NCI-H2081 treated with DMSO at 0.1 percent for 48 hours (cell line): ENCODE results near the gene TNIP1.

Experiments used
- DNase-seq: peaks from one replicate; lab custom pipeline; 2025; lab: John Stamatoyannopoulos, UW

TNIP1 gene

DNA sequence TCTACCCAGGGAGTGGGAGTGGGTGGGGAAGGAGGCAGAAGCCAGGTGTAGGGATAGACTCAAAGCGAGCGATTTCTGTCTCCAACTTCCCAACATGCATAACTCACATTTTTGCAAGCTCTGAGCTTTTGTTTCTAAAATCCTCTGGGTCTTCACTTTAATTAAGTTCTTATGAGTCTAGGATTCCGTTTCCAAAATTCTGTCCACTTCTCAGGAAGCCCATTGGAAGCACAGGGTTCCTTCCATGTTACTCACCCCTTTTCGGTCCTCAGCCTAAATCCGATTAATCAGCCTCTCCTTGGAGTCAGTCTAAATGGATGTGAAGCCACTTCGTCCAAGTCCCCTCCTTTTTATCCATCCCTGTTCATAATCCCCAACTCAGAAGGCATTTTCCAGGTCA is 59.1 kb downstream of the TNIP1 start:
- no peak for DNase-seq

GRCh38 chr5:151020304-151021110 is 60.3 kb downstream of the TNIP1 start, which contains the start of gene GPX3:
TSS of gene GPX3 (plus strand) at chr5:151020591. CDS start at chr5:151020655, 64 bp downstream.
- no peak for DNase-seq

DNA sequence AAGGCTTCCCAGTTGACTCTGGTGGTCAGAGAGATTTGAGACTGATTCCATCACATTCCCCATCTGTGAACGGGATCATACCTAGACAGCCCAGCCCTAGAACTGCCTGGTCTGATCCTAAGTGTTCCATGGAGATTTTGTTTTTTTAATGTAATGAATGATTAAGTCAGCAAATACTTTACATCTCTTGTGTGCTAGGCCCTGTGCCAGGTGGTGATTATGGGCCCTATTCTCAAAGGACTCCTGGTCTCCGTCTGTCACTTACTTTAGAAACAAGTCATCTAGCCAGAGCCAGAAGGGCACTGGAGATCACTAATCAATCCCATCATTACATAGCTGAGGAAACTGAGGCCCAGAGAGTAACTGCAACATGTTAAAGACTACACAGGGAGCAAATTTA is 61.5 kb downstream of the TNIP1 start:
- DNase-seq, result no peak

DNA sequence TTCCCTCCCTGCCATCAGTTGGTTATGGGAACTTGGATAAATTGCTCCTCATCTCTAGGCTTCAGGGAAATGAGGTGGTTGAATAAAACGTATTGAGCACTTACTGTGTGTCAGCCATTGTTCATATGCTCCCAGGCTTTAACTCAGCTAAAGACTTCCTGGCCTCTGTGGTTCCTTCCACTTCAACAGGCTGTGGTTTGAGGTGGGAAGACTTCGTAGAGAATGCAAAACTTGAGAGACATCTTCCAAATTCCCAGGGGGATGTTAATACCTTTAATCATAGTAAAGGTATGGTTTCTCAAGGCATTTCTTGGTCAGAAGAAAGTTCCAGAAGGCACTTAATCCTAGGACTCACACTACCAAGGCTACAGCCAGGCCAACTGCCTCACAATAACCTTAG is 62.0 kb downstream of the TNIP1 start:
- no peak for DNase-seq

GRCh38 chr5:151017897-151018296 is 62.9 kb downstream of the TNIP1 start:
- DNase-seq, result no peak

DNA sequence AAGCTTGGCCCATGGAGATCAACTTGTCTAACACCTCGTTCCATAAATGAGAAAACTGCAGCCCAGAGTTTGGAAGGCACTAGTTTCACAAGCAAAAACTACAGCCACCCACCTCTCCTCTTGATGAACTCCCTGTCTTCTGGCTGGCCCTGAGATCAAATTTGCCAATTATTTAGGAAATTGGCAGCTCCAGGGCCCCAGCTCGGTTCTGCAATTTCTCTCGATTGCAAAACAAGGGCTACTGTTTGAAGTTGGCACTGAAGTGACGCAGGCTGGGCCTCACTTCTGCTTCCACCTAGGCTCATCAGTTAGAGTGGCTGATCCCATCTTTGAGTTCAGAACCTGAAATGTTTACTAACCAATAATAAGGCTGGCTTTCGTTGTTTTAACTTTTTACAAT is 64.1 kb downstream of the TNIP1 start:
- DNase-seq, result no peak

- DNase-seq, result no peak
Measured at GRCh38 chr5:151015974-151016587, 64.8 kb downstream of the TNIP1 start.

GRCh38 chr5:151014680-151015343 is 66.0 kb downstream of the TNIP1 start:
- no peak for DNase-seq

GRCh38 chr5:151012862-151013261 is 68.0 kb downstream of the TNIP1 start:
- no peak for DNase-seq

DNA sequence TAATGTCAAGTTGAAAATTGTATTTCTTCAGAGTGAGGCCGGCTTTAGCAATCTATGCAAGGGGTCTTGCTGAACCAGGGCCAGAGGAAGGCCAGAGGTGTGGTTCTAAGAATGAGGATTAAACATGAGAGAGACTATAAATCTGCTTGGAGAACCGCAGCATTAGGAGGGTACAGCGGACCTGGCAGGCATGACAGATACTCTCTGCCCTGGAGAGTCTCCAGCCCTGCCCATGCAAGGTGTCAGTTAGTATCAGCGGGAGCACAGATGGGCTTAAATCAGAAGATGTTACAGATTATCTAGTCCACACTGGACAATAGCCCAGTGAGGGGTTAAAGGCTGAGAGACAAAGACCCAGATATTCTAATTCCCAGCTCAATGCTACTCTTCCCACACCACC is 71.9 kb downstream of the TNIP1 start:
- DNase-seq, result no peak

- DNase-seq, result no peak
Measured at GRCh38 chr5:151008210-151008491, 72.7 kb downstream of the TNIP1 start.

DNA sequence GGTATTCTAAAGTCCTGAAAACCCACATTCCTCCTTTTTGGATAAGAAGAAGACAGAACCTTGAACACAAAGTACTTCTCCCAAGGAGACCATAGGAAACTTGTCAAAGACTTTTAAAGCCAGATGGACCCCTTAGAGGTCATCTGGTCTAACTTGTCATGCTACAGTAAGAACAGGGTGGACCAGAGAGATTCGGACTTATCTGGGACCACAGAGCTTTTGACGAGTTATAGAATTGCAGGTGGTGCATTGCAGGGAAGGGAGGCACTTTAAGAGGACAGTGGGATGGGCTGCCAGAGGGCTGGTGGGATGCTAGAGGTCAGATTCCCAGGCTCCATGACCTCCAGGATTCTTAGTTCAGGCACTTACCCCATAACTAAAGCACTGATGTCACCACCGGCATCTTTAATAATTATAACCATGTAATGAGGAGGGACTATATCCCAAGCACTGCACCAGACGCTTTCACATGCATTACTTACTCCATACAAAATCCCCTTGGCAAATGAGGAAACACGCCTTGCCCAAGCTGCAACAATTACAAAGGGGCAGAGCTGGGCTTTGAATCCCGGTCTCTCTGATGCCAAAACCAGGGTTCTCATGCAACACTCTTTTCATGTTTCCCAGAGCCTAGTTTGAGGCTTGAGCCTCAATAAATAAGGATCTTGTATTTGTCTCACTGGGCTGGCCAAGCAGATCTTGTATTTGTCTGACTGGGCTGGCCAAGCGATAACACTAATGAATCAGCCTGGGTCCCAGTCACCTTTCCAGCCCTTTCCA is 73.2 kb downstream of the TNIP1 start:
- no peak for DNase-seq

DNA sequence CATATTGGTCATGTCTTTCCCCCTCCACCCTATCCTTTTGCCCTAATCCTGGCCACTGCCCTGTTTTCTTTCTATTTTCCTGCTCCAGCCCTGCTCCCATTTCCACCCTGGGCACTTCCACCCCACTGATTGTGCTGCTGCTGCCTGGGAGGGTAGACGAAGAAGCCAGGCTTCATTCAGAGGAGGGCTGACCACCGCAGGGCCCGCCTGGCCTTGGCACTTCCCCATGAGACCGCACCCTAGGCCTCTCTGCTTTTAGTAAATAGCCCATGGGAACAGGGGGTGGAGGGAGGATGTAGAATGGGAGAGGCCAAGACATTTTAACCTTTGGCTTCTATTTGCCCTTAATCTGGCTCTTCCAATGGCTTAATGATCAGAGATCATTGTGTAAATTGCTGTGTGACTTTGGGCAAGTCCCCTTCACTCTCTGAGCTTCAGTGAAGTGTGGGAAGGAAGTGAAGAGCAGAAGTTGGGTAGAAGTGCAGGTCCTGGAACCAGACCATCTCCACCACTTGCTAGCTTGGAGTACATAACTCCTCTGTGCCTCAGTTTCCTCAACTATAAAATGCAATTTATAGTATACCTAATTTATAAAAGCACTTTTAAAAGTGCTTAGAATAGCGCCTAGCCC is 74.0 kb downstream of the TNIP1 start:
- DNase-seq, result no peak

GRCh38 chr5:151005950-151006576 is 74.8 kb downstream of the TNIP1 start:
- DNase-seq, result no peak

DNA sequence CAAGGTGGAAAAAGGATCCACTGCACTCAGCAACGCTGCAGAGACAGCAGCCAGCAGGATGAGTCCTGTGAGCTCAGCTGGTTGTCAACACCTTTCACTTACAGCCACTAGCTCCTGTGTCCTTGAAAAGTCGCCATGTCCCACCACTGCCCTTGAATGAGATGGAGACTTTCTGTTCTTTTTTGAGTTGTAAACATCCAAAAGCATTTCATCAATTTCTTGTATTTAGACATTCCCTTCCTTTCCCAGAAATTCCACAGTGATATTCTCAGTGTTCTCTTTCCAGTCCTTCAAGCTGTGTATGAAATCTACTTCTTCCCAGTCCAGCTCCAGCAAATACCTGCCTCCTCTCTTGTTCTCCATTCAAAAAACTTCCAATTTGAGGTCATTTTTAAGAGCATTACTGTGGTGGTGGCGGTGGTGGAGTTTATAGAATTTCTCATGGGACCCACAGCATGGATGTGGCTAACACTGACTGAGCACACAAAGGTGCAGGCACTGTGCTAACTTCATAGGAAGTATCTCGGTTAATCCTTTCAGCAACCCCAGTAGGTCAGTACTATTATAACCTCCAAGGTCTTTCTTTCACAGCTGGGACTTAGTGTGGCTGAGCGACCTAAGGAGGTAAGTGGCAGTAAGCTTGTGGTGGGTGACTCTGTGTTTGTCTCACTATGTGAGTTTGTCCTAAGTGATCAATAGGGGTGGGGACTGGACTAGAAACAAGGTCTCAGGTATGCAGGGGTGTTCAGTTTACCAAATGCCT is 75.5 kb downstream of the TNIP1 start:
- no peak for DNase-seq

DNA sequence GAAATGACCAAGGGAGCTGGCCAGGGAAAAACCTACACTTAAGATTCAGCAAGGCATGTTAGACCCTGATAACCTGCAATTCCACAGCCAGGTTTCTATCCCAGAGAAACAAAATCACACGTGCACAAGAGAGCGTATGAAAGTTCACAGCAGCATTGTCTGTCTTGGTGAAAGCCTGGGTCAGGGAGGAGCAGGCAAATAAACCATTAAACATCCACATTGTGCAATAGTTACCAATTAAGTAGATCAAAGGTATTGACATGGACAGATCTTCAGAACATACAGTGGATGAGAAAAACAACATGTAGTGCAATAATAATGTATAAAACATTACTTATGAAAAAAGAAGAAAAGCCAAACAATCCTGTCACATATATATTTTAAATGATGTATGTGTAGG is 76.3 kb downstream of the TNIP1 start:
- DNase-seq, result no peak

DNA sequence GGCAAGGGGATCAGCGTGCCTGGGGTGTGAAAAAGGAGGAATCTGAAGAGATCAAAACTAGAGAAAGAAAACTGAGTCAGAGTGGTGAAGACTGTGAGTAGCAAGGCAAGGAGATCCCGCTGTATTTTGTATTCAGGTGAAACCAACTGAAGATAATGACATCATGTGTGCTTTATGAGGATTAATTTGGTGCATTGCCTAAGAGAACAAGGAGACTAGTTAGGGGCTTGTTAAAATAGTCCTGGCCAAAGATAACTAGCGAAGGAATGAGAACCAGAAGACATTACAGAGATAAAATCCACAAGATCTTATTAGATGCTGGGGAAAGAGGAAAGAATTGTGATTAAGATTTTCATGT is 77.4 kb downstream of the TNIP1 start:
- DNase-seq, result no peak

DNA sequence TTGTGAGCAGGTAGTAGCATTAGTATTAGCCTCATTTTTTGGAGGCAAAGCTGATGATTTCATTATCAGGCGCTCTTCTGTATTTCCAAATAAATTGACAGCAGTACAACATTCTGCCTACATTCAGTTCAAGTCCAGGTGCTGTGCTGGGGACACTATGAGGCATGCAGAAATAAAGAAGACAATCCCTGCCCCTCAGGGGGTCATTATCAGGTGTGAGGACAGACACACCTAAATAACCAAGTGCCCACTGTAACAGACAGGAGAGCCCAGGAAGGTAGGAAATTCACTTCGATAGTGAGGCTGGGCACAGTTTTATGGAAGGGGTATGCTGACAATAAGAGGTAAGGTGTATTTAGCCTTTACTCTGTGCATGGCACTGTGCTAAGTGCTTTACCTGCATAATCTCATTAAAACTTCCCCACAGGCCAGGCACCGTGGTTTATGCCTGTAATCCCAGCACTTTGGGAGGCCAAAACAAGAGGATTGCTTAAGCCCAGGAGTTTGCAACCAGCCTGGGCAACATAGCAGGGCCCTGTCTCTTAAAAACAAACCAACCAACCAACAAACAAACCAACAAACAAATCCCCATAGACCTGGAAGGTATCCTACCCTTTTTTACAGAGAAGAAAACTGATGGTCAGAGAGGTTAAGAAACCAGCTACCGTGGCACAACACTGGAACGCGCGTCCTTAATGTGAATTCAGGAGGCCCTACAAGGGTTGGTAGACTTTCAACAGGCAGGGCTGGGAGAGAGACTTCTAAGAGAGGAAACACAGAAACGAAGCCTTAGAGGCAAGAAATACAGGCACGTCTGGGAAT is 77.9 kb downstream of the TNIP1 start:
- no peak for DNase-seq

DNA sequence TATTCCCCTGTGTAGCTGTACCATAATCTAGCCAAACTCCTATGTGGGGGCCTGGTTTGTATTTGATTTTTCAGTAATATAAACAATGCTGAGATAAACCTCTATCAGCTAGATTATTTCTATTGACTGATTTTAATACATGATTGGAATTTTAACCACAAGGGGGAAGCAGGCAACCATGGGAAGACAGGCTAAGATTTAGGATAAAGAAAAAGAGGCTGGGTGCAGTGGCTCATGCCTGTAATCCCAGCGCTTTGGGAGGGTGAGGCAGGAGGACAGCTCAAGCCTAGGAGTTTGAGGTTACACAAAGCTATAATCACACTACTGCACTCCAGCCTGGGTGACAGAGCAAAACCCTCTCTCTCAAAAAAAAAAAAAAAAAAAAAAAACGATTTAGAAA is 78.6 kb downstream of the TNIP1 start:
- DNase-seq, result no peak

- no peak for DNase-seq
Measured at GRCh38 chr5:151001436-151001835, 79.4 kb downstream of the TNIP1 start.
